CD14-positive monocyte (primary cell): ENCODE data around the gene CSTF1. TPM values are rescaled to one million over a fixed set of nuclear protein-coding genes. Genes with fewer than 3 reads are reported as not detected.

Experiments used
- DNase-seq, 3 donors: peaks; one replicate each; pipeline ENCODE4 v3.0.0-alpha.2; 2011 to 2022
- H2AFZ ChIP-seq: 2 replicates; pipeline ENCODE4 v1.6.0; 2012; ENCODE audit warnings: mild to moderate bottlenecking, low read depth, low read length, inconsistent platforms; ENCODE audit not compliant: insufficient read depth, poor library complexity, severe bottlenecking
- H3K27ac ChIP-seq, 2 donors: 1 replicate in 1 of 2; 2 replicates in 1 of 2; pipeline ENCODE4 v1.5.1; 2012 to 2013; ENCODE audit warnings: low read length in 2 of 2, control low read depth in 1 of 2, inconsistent platforms in 1 of 2, low read depth in 1 of 2, mild to moderate bottlenecking in 1 of 2
- H3K27me3 ChIP-seq, 2 donors: one replicate each; pipeline versions ENCODE4 v1.6.0 to v1.6.1; 2011 to 2013; ENCODE audit warnings: low read length in 2 of 2; ENCODE audit not compliant: control insufficient read depth in 2 of 2, insufficient read depth in 2 of 2
- H3K36me3 ChIP-seq, 2 donors: replicated peaks in 1 of 2; 1 replicate in 1 of 2; 2 replicates in 1 of 2; pipeline versions ENCODE4 v1.5.1 to v1.6.1; 2012 to 2013; ENCODE audit warnings: low read length in 2 of 2, control low read depth in 1 of 2, inconsistent platforms in 1 of 2, mild to moderate bottlenecking in 1 of 2; ENCODE audit not compliant: insufficient read depth in 2 of 2, control insufficient read depth in 1 of 2
- H3K4me1 ChIP-seq, 2 donors: 1 replicate in 1 of 2; 2 replicates in 1 of 2; pipeline versions ENCODE4 v1.5.1 to v1.6.1; 2012 to 2013; ENCODE audit warnings: low read length in 2 of 2, control low read depth in 1 of 2, inconsistent platforms in 1 of 2, mild to moderate bottlenecking in 1 of 2, moderate library complexity in 1 of 2; ENCODE audit not compliant: insufficient read depth in 2 of 2, control insufficient read depth in 1 of 2
- H3K4me2 ChIP-seq: replicated peaks from 2 replicates; pipeline ENCODE3; 2012; ENCODE audit warnings: low read length, moderate library complexity, mild to moderate bottlenecking; ENCODE audit not compliant: poor library complexity, severe bottlenecking; ENCODE audit errors: extremely low read depth
- H3K4me3 ChIP-seq, 3 experiments: fragments of 200-600 bp in 1 of 3; sonication (generic) in 1 of 3; replicated peaks in 1 of 3; 1 replicate in 2 of 3; 2 replicates in 1 of 3; pipeline ENCODE4 v1.5.1; 2011 to 2013; ENCODE audit warnings: low read length in 3 of 3, mild to moderate bottlenecking in 3 of 3, control low read depth in 2 of 3, low read depth in 2 of 3, inconsistent platforms in 1 of 3, moderate library complexity in 1 of 3
- H3K79me2 ChIP-seq: 2 replicates; pipeline ENCODE4 v1.6.0; 2012; ENCODE audit warnings: mild to moderate bottlenecking, control low read depth, inconsistent platforms, low read length, moderate library complexity; ENCODE audit not compliant: insufficient read depth
- H3K9ac ChIP-seq: 2 replicates; pipeline ENCODE4 v1.6.0; 2017; ENCODE audit warnings: low read length, mild to moderate bottlenecking; ENCODE audit not compliant: insufficient read depth, poor library complexity, severe bottlenecking
- H3K9me3 ChIP-seq, 2 donors: replicated peaks in 1 of 2; 1 replicate in 1 of 2; 2 replicates in 1 of 2; pipeline versions ENCODE4 v1.5.1 to v1.6.1; 2012 to 2013; ENCODE audit warnings: low read length in 2 of 2, control low read depth in 1 of 2; ENCODE audit not compliant: control insufficient read depth in 1 of 2, insufficient read depth in 1 of 2
- H4K20me1 ChIP-seq: 2 replicates; pipeline ENCODE4 v1.6.0; 2012; ENCODE audit warnings: mild to moderate bottlenecking, low read length, control low read depth, moderate library complexity; ENCODE audit not compliant: insufficient read depth
- H3K27ac Mint-ChIP-seq, 7 donors: one replicate each; pipeline ENCODE4 v1.8.0; 2020; ENCODE audit warnings: mild to moderate bottlenecking in 7 of 7, mixed read lengths in 7 of 7, moderate library complexity in 6 of 7, inconsistent platforms in 2 of 7
- H3K27me3 Mint-ChIP-seq, 3 donors: one replicate each; pipeline ENCODE4 v1.8.0; 2021 to 2022; ENCODE audit warnings: low read depth in 3 of 3, mild to moderate bottlenecking in 3 of 3, mixed read lengths in 3 of 3, moderate library complexity in 3 of 3, inconsistent platforms in 1 of 3
- H3K36me3 Mint-ChIP-seq, 2 donors: one replicate each; pipeline ENCODE4 v1.8.0; 2020; ENCODE audit warnings: mixed read lengths in 2 of 2, inconsistent platforms in 1 of 2, mild to moderate bottlenecking in 1 of 2
- H3K4me1 Mint-ChIP-seq: one replicate; pipeline ENCODE4 v1.8.0; 2020; ENCODE audit warnings: mild to moderate bottlenecking, mixed read lengths
- H3K4me3 Mint-ChIP-seq, 2 donors: one replicate each; pipeline ENCODE4 v1.8.0; 2020; ENCODE audit warnings: mild to moderate bottlenecking in 2 of 2, mixed read lengths in 2 of 2, moderate library complexity in 1 of 2
- H3K9me3 Mint-ChIP-seq, 7 donors: one replicate each; pipeline ENCODE4 v1.8.0; 2020 to 2022; ENCODE audit warnings: mixed read lengths in 7 of 7, mild to moderate bottlenecking in 6 of 7, moderate library complexity in 6 of 7, inconsistent platforms in 2 of 7
- WGBS: methylation state at CpG from one replicate; pipeline ENCODE4 v1.1.5; 2013; ENCODE audit warnings: missing lambda C conversion rate; ENCODE audit not compliant: insufficient coverage; 5-methylcytosine and 5-hydroxymethylcytosine counted together
- intact Hi-C, 2 donors: fragments of 100-400 bp; cut with micrococcal nuclease; formaldehyde crosslinking; loops; one replicate each; pipeline versions ENCODE4 v1.15.0 to v1.15.1; 2023
- polyA plus RNA-seq, 3 donors: library from polyadenylated mRNA; depleted of rRNA in 1 of 3; unstranded in 2 of 3; stranded (reverse) in 1 of 3; fragments of 300-500 nt in 2 of 3; fragments of >200 nt in 1 of 3; fragmentation: Illumina TruSeq in 2 of 3; gene quantifications; 1 replicate in 2 of 3; 2 replicates in 1 of 3; pipeline ENCODE4 v1.2.3, GENCODE V29; 2012 to 2021
- TF ChIP-seq, protein P1 (sequence below): fragments of 200-600 bp; IDR thresholded peaks from one replicate; pipeline ENCODE4 v1.8.0; 2022; ENCODE audit warnings: antibody characterized with exemption, mild to moderate bottlenecking

Gene CSTF1
- polyA plus RNA-seq, 3 donors, result 7.7 to 15.7 (median 10.7) TPM

DNA sequence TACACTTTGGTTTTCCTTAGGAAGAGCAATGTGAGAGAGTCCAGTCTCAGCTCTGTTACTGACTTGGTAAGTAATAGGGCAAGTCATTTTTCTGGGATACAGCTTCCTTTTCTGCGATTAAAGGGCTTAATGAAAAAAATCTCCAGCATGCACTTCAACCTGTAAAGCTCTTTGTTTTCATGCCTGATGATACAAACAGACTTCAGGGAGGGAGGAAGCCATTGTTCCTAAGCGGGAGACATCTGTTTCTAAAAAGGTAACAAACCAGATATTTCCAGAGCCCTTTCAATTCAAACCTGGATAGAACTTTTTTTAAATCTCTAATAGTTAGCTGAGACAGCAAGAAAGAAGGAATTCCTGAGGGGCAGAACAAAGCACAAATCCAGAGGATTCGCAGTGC, 14.5 kb downstream of the CSTF1 start:
- Mint-ChIP-seq H3K4me1 (peaks cover 24% of the 10 kb centered on the region), H3K36me3 (peaks cover 59 to 63% of the 10 kb centered on the region in 2 donors), H3K4me3 (no peak overlapping the region), H3K27ac (peak overlapping the region in 1 of 7 donors; percentile 37), H3K27me3 (peaks cover 0 to 3% (median 0%) of the 10 kb centered on the region in 3 donors), H3K9me3 (no peaks in the 10 kb centered on the region)
- Histone ChIP-seq H4K20me1 (no peaks in the 10 kb centered on the region), H3K4me2 (no peak overlapping the region), H3K27ac (no peak overlapping the region), H3K36me3 (peaks cover 41 to 63% of the 10 kb centered on the region in 2 donors), H3K27me3 (no peaks in the 10 kb centered on the region), H3K4me1 (peaks cover 29 to 30% of the 10 kb centered on the region in 2 donors), H3K79me2 (peaks cover 5% of the 10 kb centered on the region), H2AFZ (no peak overlapping the region), H3K9ac (no peak overlapping the region), H3K9me3 (no peaks in the 10 kb centered on the region), H3K4me3 (no peak overlapping the region)
- TF ChIP-seq, protein P1, sequence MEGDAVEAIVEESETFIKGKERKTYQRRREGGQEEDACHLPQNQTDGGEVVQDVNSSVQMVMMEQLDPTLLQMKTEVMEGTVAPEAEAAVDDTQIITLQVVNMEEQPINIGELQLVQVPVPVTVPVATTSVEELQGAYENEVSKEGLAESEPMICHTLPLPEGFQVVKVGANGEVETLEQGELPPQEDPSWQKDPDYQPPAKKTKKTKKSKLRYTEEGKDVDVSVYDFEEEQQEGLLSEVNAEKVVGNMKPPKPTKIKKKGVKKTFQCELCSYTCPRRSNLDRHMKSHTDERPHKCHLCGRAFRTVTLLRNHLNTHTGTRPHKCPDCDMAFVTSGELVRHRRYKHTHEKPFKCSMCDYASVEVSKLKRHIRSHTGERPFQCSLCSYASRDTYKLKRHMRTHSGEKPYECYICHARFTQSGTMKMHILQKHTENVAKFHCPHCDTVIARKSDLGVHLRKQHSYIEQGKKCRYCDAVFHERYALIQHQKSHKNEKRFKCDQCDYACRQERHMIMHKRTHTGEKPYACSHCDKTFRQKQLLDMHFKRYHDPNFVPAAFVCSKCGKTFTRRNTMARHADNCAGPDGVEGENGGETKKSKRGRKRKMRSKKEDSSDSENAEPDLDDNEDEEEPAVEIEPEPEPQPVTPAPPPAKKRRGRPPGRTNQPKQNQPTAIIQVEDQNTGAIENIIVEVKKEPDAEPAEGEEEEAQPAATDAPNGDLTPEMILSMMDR, result no peak
- no peak for DNase-seq
- intact Hi-C loops, result loop anchor here in 1 of 2 donors (5.0 kb wide), 1 partner anchor 60 kb away; the partner anchor contains the start of gene RTF2
- WGBS, result 92% methylated on average over 1 of the region's 3 CpGs

DNA sequence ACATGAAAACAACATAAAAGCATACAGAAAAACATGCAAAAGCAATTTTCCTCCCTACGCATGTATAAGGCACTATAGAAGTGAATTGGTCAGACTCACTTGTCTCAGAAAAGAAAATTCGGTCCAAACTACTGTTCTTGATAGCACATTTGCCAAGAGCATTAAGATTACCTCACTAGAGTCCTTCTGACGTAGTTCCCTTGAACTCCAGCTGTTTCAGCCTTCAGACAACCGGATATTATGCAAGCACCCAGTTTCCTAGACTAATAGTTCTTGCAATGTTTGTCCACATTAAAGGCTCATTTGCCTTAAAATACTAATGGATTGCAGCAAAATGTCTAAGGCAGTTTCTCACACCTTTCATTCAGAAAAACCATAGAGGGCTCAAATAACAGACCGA, 17.1 kb downstream of the CSTF1 start:
- Mint-ChIP-seq H3K36me3 (peaks cover 43 to 48% of the 10 kb centered on the region in 2 donors), H3K27ac (peak overlapping the region; percentile 79 to 94 (median 88)), H3K9me3 (peaks cover 0 to 4% (median 0%) of the 10 kb centered on the region in 7 donors), H3K4me3 (no peak overlapping the region), H3K4me1 (peaks cover 46% of the 10 kb centered on the region), H3K27me3 (peaks cover 0 to 4% (median 0%) of the 10 kb centered on the region in 3 donors)
- peaks cover 24 to 37% of the 10 kb centered on the region in 2 donors for H3K36me3 ChIP-seq
- H2AFZ ChIP-seq, result no peak overlapping the region
- H3K27me3 ChIP-seq, result no peaks in the 10 kb centered on the region
- H3K9me3 ChIP-seq, result peaks cover 0 to 4% of the 10 kb centered on the region in 2 donors
- H3K27ac ChIP-seq, result peak overlapping the region in 1 of 2 donors; percentile 75
- H3K4me1 ChIP-seq, result peaks cover 49 to 51% of the 10 kb centered on the region in 2 donors
- peak overlapping the region in 1 of 3 experiments; percentile 29 for H3K4me3 ChIP-seq
- no peak overlapping the region for H3K9ac ChIP-seq
- TF ChIP-seq, protein P1, result no peak
- H3K4me2 ChIP-seq, result peak overlapping the region; percentile 35
- WGBS, result 37% methylated on average over 4 of the region's 5 CpGs
- no peaks in the 10 kb centered on the region for H4K20me1 ChIP-seq
- peak; percentile 87 to 96 (median 91) for DNase-seq
- peaks cover 16% of the 10 kb centered on the region for H3K79me2 ChIP-seq
- intact Hi-C loops, result loop anchor here in 1 of 2 donors (5.0 kb wide), 1 partner anchor 58 kb away; the partner anchor contains the start of gene RTF2
